H9 (cell line): ENCODE data around the gene AASDH. TPM values are rescaled to one million over a fixed set of nuclear protein-coding genes. Genes with fewer than 3 reads are reported as not detected.

ENCODE experiments used
- DNase-seq: peaks from one replicate; pipeline ENCODE4 v3.0.0-alpha.2; 2017
- H2AFZ ChIP-seq: one replicate; pipeline ENCODE4 v1.6.1; 2013; ENCODE audit warnings: mild to moderate bottlenecking, low read length, control low read depth, moderate library complexity
- H2AK5ac ChIP-seq: 2 replicates; pipeline ENCODE4 v1.6.1; 2013; ENCODE audit warnings: low read length, control low read depth, mixed read lengths; ENCODE audit not compliant: insufficient read length
- H2BK120ac ChIP-seq: one replicate; pipeline ENCODE4 v1.6.1; 2013; ENCODE audit warnings: low read depth, mild to moderate bottlenecking, low read length, control low read depth, inconsistent platforms; ENCODE audit not compliant: poor library complexity, severe bottlenecking
- H2BK12ac ChIP-seq: 2 replicates; pipeline ENCODE4 v1.6.1; 2013; ENCODE audit warnings: low read length, control low read depth, mixed read lengths, low read depth; ENCODE audit not compliant: insufficient read length
- H2BK15ac ChIP-seq: 2 replicates; pipeline ENCODE4 v1.6.1; 2013; ENCODE audit warnings: low read depth, low read length, control low read depth
- H2BK20ac ChIP-seq: one replicate; pipeline ENCODE4 v1.6.1; 2013; ENCODE audit warnings: low read depth, mild to moderate bottlenecking, low read length, control low read depth, inconsistent platforms; ENCODE audit not compliant: poor library complexity, severe bottlenecking
- H2BK5ac ChIP-seq: 2 replicates; pipeline ENCODE4 v1.6.1; 2013; ENCODE audit warnings: low read length, control low read depth, mixed read lengths; ENCODE audit not compliant: insufficient read length
- H3K14ac ChIP-seq: 2 replicates; pipeline ENCODE4 v1.6.1; 2013; ENCODE audit warnings: low read length, control low read depth; ENCODE audit not compliant: insufficient read depth
- H3K18ac ChIP-seq: 2 replicates; pipeline ENCODE4 v1.6.1; 2013; ENCODE audit warnings: low read depth, mild to moderate bottlenecking, mixed read lengths, low read length, control low read depth; ENCODE audit not compliant: insufficient read length
- H3K23ac ChIP-seq: 2 replicates; pipeline ENCODE4 v1.6.1; 2013; ENCODE audit warnings: low read length, control low read depth, mixed read lengths, low read depth; ENCODE audit not compliant: insufficient read length
- H3K23me2 ChIP-seq: 2 replicates; pipeline ENCODE4 v1.6.1; 2013; ENCODE audit warnings: low read depth, mild to moderate bottlenecking, mixed read lengths, low read length, control low read depth; ENCODE audit not compliant: insufficient read length, poor library complexity, severe bottlenecking
- H3K27ac ChIP-seq: 2 replicates; pipeline ENCODE4 v1.5.1; 2013; ENCODE audit warnings: low read length, control low read depth, mixed read lengths, low read depth; ENCODE audit not compliant: insufficient read length
- H3K27me3 ChIP-seq: 2 replicates; pipeline ENCODE4 v1.6.1; 2013; ENCODE audit warnings: low read length, control low read depth, inconsistent platforms; ENCODE audit not compliant: insufficient read depth
- H3K4ac ChIP-seq: 2 replicates; pipeline ENCODE4 v1.6.1; 2013; ENCODE audit warnings: low read depth, mild to moderate bottlenecking, control low read depth, inconsistent platforms, low read length, moderate library complexity
- H3K4me1 ChIP-seq: 2 replicates; pipeline ENCODE4 v1.6.1; 2013; ENCODE audit warnings: low read length, control low read depth, inconsistent platforms; ENCODE audit not compliant: insufficient read depth
- H3K4me2 ChIP-seq: 2 replicates; pipeline ENCODE4 v1.6.1; 2013; ENCODE audit warnings: low read length, control low read depth, mixed read lengths; ENCODE audit not compliant: insufficient read length, insufficient read depth
- H3K56ac ChIP-seq: 2 replicates; pipeline ENCODE4 v1.6.1; 2013; ENCODE audit warnings: low read depth, mild to moderate bottlenecking, mixed read lengths, low read length, control low read depth; ENCODE audit not compliant: insufficient read length
- H3K79me1 ChIP-seq: 2 replicates; pipeline ENCODE4 v1.6.1; 2013; ENCODE audit warnings: low read depth, mild to moderate bottlenecking, moderate library complexity, low read length, control low read depth, inconsistent platforms; ENCODE audit not compliant: insufficient read depth, poor library complexity, severe bottlenecking
- H3K79me2 ChIP-seq: 2 replicates; pipeline ENCODE4 v1.6.1; 2013; ENCODE audit warnings: low read length, control low read depth, inconsistent platforms; ENCODE audit not compliant: insufficient read depth
- H3K9ac ChIP-seq: 2 replicates; pipeline ENCODE4 v1.6.1; 2013; ENCODE audit warnings: low read length, control low read depth, mixed read lengths; ENCODE audit not compliant: insufficient read length; ENCODE audit errors: extremely low read depth
- H3K9me3 ChIP-seq: one replicate; pipeline ENCODE4 v1.6.1; 2013; ENCODE audit warnings: low read depth, low read length, inconsistent platforms; ENCODE audit not compliant: control insufficient read depth
- H3T11ph ChIP-seq: one replicate; pipeline ENCODE4 v1.6.1; 2013; ENCODE audit warnings: mild to moderate bottlenecking, low read length, control low read depth, inconsistent platforms
- H4K20me1 ChIP-seq: one replicate; pipeline ENCODE4 v1.6.1; 2013; ENCODE audit not compliant: control insufficient read depth, insufficient read length, insufficient read depth
- H4K5ac ChIP-seq: 2 replicates; pipeline ENCODE4 v1.6.1; 2013; ENCODE audit warnings: low read depth, mild to moderate bottlenecking, mixed read lengths, low read length, control low read depth; ENCODE audit not compliant: insufficient read length
- H4K8ac ChIP-seq: replicated peaks from 2 replicates; pipeline ENCODE4 v1.6.1; 2013; ENCODE audit warnings: low read length, control low read depth, mixed read lengths, low read depth; ENCODE audit not compliant: insufficient read length
- H4K91ac ChIP-seq: 2 replicates; pipeline ENCODE4 v1.6.1; 2013; ENCODE audit warnings: low read depth, mild to moderate bottlenecking, moderate library complexity, mixed read lengths, low read length, control low read depth; ENCODE audit not compliant: insufficient read length
- H3K27ac Mint-ChIP-seq, 3 experiments: 2 replicates in 2 of 3; 3 replicates in 1 of 3; pipeline ENCODE4 v1.8.0; 2020 to 2021; ENCODE audit warnings: mixed read lengths in 3 of 3, mild to moderate bottlenecking in 1 of 3, moderate library complexity in 1 of 3
- H3K27me3 Mint-ChIP-seq: 2 replicates; pipeline ENCODE4 v1.8.0; 2021; ENCODE audit warnings: low read depth, mild to moderate bottlenecking, moderate library complexity, mixed read lengths
- H3K36me3 Mint-ChIP-seq, 3 experiments: 2 replicates in 2 of 3; 3 replicates in 1 of 3; pipeline ENCODE4 v1.8.0; 2020 to 2021; ENCODE audit warnings: low read depth in 3 of 3, mixed read lengths in 3 of 3; ENCODE audit not compliant: insufficient read depth in 1 of 3
- H3K4me1 Mint-ChIP-seq, 2 experiments: 2 replicates each; pipeline ENCODE4 v1.8.0; 2020; ENCODE audit warnings: mixed read lengths in 2 of 2
- H3K4me3 Mint-ChIP-seq, 2 experiments: 2 replicates in 1 of 2; 3 replicates in 1 of 2; pipeline ENCODE4 v1.8.0; 2020 to 2021; ENCODE audit warnings: mild to moderate bottlenecking in 2 of 2, mixed read lengths in 2 of 2, moderate library complexity in 1 of 2
- H3K9me3 Mint-ChIP-seq, 2 experiments: 2 replicates in 1 of 2; 3 replicates in 1 of 2; pipeline ENCODE4 v1.8.0; 2020; ENCODE audit warnings: mild to moderate bottlenecking in 2 of 2, mixed read lengths in 2 of 2, moderate library complexity in 1 of 2
- CTCF ChIP-seq: fragments of 200-600 bp; sonication (generic); conservative IDR thresholded peaks from 3 replicates; pipeline ENCODE4 v1.8.0; 2021; ENCODE audit warnings: antibody characterized with exemption, mild to moderate bottlenecking
- WGBS: extraction: QIAGEN DNeasy Blood & Tissue Kit; methylation state at CpG from one replicate; pipeline ENCODE4 v1.1.7; 2013; ENCODE audit warnings: missing lambda C conversion rate, low lambda C conversion rate, mixed read lengths; ENCODE audit not compliant: insufficient read length; ENCODE audit errors: extremely low coverage; 5-methylcytosine and 5-hydroxymethylcytosine counted together
- total RNA-seq: library from RNA; stranded (reverse); gene quantifications from 2 replicates; pipeline ENCODE4 v1.2.1, GENCODE V29; 2021

AASDH gene
- total RNA-seq, 1 experiment from 2014 or later: 12.9 TPM

- no peak overlapping the region for H3K27ac Mint-ChIP-seq
- DNase-seq: no peak
- no peak overlapping the region for H4K5ac ChIP-seq
- no peak overlapping the region for H4K91ac ChIP-seq
- H3K4me3 Mint-ChIP-seq: no peak overlapping the region
- no CpG with 5 or more reads among the region's 2 CpGs for WGBS
- H3K27ac ChIP-seq: no peak overlapping the region
- no peak overlapping the region for H3K18ac ChIP-seq
- H3T11ph ChIP-seq: no peak overlapping the region
- no peak overlapping the region for H2BK15ac ChIP-seq
- no peak overlapping the region for H3K14ac ChIP-seq
- H2BK12ac ChIP-seq: no peak overlapping the region
- H3K27me3 ChIP-seq: no peaks in the 10 kb centered on the region
- no peaks in the 10 kb centered on the region for H3K79me1 ChIP-seq
- H3K9me3 Mint-ChIP-seq: peaks cover 0 to 4% of the 10 kb centered on the region in 2 experiments; a peak in 3 of 5 replicates
- peaks cover 23 to 34% of the 10 kb centered on the region in 2 experiments for H3K4me1 Mint-ChIP-seq
- no peak overlapping the region for H3K9ac ChIP-seq
- H2BK20ac ChIP-seq: no peak overlapping the region
- H3K4me2 ChIP-seq: no peak overlapping the region
- H2AFZ ChIP-seq: no peak overlapping the region
- H3K9me3 ChIP-seq: no peaks in the 10 kb centered on the region
- no peak overlapping the region for H2AK5ac ChIP-seq
- no peak overlapping the region for H4K8ac ChIP-seq
- no peaks in the 10 kb centered on the region for H3K23me2 ChIP-seq
- peaks cover 4% of the 10 kb centered on the region for H4K20me1 ChIP-seq
- no peak overlapping the region for H3K4ac ChIP-seq
- H3K4me1 ChIP-seq: peaks cover 2% of the 10 kb centered on the region; the same call in 1 of the 2 replicates
- no peaks in the 10 kb centered on the region for H3K27me3 Mint-ChIP-seq
- peaks cover 14 to 26% (median 16%) of the 10 kb centered on the region in 3 experiments for H3K36me3 Mint-ChIP-seq
- TF ChIP-seq CTCF: no peak
- no peak overlapping the region for H2BK120ac ChIP-seq
- peaks cover 59% of the 10 kb centered on the region for H3K79me2 ChIP-seq
- H3K56ac ChIP-seq: no peak overlapping the region
- no peak overlapping the region for H2BK5ac ChIP-seq
- no peak overlapping the region for H3K23ac ChIP-seq
Measured at GRCh38 chr4:56430203-56430602, 42.9 kb upstream of the AASDH start.
